SK-N-SH (cell line): Measurements from ENCODE around the gene NTM.

Experiments used
- EP300 ChIP-seq, 2 experiments: IDR thresholded peaks; 2 replicates each; pipeline versions ENCODE4 v1.4.0 to v1.6.1; 2012; ENCODE audit warnings: borderline replicate concordance in 1 of 2, low read depth in 1 of 2, low read length in 1 of 2
- EZH2phosphoT487 ChIP-seq: fragments of 200-600 bp; sonication (generic); IDR thresholded peaks from 2 replicates; pipeline ENCODE4 v1.6.1; 2017; ENCODE audit warnings: low read depth, mixed run types, mild to moderate bottlenecking, antibody characterized with exemption, moderate library complexity, borderline replicate concordance
- POLR2AphosphoS5 ChIP-seq: IDR thresholded peaks from 2 replicates; pipeline ENCODE4 v1.6.1; 2012; ENCODE audit warnings: low read depth, low read length
- TF ChIP-seq, protein P1 (sequence below): IDR thresholded peaks from 2 replicates; pipeline ENCODE4 v1.4.0; 2012; ENCODE audit warnings: low read depth, borderline replicate concordance
- TF ChIP-seq, protein P2 (sequence below): fragments of 200-600 bp; sonication (generic); IDR thresholded peaks from 2 replicates; pipeline ENCODE4 v1.6.1; 2017; ENCODE audit warnings: antibody characterized with exemption, mild to moderate bottlenecking, moderate library complexity

DNA sequence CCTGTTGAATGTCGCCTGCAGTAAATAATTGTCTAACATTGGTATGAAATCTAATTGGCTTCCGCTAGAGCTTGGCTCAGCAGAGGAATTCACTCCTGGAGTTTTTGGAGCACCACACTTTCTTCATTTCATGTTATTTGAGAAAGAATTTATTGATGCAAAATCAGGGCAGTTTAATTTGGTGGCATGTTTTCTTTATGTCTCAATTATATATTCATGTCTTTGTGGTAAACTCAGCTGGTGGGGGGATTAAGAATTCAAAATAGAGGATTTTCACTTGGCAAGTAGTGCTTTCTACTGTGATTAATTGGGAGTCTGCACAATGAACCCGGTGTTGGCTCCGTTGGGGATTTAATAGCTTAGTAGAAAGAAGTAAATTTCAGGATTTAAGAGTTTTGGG is 784.4 kb downstream of the NTM start:
- TF ChIP-seq POLR2AphosphoS5 (no peak), EZH2phosphoT487 (no peak), EP300 (IDR thresholded peaks at IDR 0.05; ENCODE audit: borderline replicate concordance in 1 of 2, low read depth in 1 of 2, low read length in 1 of 2) (no peak)
- TF ChIP-seq, protein P1, sequence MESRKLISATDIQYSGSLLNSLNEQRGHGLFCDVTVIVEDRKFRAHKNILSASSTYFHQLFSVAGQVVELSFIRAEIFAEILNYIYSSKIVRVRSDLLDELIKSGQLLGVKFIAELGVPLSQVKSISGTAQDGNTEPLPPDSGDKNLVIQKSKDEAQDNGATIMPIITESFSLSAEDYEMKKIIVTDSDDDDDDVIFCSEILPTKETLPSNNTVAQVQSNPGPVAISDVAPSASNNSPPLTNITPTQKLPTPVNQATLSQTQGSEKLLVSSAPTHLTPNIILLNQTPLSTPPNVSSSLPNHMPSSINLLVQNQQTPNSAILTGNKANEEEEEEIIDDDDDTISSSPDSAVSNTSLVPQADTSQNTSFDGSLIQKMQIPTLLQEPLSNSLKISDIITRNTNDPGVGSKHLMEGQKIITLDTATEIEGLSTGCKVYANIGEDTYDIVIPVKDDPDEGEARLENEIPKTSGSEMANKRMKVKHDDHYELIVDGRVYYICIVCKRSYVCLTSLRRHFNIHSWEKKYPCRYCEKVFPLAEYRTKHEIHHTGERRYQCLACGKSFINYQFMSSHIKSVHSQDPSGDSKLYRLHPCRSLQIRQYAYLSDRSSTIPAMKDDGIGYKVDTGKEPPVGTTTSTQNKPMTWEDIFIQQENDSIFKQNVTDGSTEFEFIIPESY = no peak
- TF ChIP-seq, protein P2, sequence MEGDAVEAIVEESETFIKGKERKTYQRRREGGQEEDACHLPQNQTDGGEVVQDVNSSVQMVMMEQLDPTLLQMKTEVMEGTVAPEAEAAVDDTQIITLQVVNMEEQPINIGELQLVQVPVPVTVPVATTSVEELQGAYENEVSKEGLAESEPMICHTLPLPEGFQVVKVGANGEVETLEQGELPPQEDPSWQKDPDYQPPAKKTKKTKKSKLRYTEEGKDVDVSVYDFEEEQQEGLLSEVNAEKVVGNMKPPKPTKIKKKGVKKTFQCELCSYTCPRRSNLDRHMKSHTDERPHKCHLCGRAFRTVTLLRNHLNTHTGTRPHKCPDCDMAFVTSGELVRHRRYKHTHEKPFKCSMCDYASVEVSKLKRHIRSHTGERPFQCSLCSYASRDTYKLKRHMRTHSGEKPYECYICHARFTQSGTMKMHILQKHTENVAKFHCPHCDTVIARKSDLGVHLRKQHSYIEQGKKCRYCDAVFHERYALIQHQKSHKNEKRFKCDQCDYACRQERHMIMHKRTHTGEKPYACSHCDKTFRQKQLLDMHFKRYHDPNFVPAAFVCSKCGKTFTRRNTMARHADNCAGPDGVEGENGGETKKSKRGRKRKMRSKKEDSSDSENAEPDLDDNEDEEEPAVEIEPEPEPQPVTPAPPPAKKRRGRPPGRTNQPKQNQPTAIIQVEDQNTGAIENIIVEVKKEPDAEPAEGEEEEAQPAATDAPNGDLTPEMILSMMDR = no peak
